HG02884 (cell line): ENCODE results near the gene CLIP2.
"Not testable (repeated sequence)": the region's sequence is repeated elsewhere in the genome, so short reads cannot be mapped to it uniquely, and the experiment has no call there.

Experiments used
- ATAC-seq: cut with Tn5 transposase; IDR thresholded peaks from one replicate; pipeline ENCODE4 v1.9.1; 2021; ENCODE audit warnings: mild to moderate bottlenecking, moderate library complexity; ENCODE audit not compliant: unreplicated experiment

CLIP2 gene

DNA sequence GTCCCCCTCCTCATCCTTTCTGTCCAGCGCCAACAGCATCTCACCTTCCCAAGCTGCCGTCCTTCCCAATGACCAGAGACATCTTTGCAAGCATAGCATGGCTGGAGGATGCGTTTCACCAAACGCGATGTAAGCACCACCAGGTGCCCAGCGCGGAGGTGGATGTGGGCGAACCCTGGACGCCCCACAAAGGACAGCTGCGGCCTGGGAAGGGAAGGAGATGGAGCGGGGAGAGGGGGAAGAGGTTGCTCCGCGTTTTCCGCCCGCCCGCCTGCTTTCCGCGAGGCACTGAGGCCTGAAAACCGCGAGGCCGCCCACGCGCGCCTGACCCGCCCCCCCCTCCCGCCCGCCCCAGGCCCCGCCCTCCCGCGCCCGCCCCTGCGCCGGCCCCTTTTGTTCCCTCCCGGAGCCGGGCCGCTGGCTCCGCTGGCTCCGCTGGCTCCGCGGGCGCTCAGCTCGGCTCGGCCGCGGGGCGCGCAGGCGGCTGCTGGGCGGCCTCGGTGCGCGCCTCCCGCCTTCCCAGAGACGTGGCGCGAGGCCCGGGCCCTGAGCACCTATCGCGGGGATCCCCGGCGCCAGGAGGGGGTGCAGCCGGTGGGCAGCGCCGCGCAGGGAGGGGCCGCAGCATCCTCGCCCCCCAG lies at the start of gene CLIP2:
TSS of gene CLIP2 (plus strand) at position 390 of the 641 bp plus-strand sequence. CDS start 28,140 bp downstream, outside the sequence.
- ATAC-seq, result no peak

DNA sequence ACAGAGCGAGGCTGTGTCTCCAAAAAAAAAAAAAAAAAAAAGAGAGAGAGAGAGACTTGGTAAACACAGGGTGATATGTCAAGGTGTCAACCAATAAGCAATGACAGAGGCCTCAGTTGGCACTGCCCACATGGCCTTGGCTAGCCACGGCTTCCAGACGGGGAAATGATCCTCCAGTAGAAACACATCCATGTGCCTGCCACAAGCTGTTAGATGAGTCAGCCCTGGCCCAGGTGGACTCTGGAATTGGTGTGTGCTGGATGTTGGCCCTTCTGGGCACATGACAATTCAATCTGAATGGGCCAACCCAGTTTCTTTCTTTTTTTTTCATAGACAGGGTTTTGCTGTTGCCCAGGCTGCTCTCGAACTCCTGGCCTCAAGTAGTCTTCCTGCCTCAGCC lies 48.7 kb upstream of the CLIP2 start:
- no peak for ATAC-seq

DNA sequence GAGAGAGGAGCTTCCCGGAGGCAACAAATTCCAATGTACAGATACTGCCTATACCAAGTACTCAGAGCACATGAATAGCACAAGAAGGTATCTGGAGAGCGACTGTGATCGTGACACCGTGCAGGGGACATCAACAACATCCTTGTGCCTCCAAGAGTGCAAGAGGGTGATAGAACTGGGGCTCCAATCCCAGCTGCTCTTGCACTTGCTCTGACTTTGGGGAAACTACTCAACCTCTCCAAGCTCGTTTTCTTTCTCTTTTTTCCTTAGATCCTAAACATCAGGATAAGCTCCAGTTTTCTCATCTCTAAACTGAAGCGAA lies 47.1 kb upstream of the CLIP2 start:
- ATAC-seq, result no peak

DNA sequence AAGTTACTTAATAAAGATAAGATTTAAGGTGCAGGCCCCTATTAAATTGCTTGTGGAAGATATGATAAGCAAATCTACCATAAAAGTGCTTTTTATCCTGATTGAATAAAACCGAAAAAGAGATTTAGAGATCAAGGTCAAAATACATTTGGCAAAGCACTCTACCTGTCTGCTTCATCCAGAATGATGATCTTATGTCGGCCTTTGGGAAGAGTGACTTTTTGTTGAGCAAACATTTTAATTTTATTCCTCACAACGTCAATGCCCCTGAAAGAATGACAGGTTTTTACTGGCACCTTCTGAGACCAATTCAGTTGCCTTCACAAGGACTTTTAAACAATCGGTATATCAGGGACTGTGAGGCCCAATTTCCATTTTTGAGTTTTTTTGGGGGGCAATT lies 42.7 kb upstream of the CLIP2 start:
- ATAC-seq, result no peak

DNA sequence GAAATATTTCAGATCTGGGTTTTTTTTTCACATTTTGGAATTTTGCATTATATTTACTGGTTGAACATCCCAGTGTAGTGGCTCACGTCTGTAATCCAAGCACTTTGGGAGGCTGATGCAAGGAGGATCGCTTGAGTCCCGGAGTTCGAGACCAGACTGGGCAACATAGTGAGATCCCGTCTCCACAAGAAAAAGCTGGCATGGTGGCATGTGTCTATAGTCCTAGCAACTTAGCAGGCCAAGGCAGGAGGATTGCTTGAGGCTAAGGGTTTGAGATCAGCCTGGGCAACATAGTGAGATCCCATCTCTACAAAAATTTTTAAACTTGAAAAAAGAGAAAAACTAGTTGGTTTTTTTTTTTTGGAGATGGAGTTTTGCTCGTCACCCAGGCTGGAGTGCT lies 41.1 kb upstream of the CLIP2 start:
- no peak for ATAC-seq

DNA sequence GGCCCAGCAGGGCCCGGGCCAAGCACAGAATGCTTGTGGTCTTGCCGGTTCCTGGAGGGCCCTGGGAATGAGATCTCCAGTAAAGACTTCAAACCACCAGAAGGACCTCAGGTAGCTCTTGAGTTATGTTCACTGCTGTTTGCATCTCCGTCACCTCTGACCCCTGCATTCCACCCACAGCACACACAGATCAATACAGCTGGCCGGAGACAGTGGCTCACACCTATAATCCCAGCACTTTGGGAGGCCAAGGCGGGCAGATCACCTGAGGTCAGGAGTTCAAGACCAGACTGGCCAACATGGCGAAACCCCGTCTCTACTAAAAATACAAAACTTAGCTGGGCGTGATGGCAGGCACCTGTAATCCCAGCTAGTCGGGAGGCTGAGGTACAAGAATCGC lies 40.1 kb upstream of the CLIP2 start:
- ATAC-seq, result not testable (repeated sequence)

DNA sequence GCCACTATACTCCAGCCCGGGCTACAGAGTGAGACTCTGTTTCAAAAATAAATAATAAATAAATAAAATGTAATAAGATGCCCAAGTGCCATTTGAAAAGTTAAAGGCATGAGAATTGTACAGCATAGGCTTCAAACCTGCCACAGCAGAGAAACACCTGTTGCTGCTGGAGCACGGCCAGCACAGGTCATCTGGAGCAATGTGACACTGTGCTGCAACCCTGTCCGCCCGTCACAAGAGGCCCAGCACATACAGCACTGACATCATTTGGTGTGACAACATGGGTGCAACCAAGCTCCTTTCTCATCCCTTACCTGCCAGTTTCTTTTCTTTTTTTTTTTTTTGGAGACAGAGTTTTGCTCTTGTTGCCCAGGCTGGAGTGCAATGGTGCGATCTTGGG lies 36.3 kb upstream of the CLIP2 start:
- no peak for ATAC-seq

DNA sequence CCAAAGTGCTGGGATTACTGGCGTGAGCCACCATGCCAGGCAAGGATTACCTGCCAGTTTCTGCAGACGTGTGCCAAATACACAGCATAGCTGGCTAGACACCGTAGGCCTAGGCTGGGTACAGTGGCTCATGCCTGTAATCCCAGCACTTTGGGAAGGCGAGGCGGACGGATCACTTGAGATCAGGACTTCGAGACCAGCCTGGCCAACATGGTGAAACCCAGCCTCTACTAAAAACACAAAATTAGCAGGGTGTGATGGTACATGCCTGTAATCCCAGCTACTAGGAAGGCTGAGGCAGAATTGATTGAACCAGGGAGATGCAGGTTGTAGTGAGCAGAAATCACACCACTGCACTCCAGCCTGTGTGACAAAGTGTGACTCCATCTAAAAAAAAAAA lies 35.9 kb upstream of the CLIP2 start:
- ATAC-seq, result no peak

DNA sequence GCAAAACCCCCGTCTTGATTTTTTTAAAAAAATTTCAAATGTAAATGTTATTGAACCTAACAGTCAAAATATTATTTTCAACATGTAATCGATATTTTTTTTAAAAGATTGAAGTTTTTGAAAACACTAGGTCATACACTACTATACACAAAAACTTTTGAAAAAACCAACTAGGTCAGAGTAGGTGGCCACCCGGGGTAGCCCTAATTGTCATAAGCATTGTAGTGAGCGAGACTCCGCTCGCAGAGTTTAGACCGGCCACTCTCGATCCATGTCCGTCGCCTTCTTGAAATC lies 35.4 kb upstream of the CLIP2 start:
- ATAC-seq, result no peak

DNA sequence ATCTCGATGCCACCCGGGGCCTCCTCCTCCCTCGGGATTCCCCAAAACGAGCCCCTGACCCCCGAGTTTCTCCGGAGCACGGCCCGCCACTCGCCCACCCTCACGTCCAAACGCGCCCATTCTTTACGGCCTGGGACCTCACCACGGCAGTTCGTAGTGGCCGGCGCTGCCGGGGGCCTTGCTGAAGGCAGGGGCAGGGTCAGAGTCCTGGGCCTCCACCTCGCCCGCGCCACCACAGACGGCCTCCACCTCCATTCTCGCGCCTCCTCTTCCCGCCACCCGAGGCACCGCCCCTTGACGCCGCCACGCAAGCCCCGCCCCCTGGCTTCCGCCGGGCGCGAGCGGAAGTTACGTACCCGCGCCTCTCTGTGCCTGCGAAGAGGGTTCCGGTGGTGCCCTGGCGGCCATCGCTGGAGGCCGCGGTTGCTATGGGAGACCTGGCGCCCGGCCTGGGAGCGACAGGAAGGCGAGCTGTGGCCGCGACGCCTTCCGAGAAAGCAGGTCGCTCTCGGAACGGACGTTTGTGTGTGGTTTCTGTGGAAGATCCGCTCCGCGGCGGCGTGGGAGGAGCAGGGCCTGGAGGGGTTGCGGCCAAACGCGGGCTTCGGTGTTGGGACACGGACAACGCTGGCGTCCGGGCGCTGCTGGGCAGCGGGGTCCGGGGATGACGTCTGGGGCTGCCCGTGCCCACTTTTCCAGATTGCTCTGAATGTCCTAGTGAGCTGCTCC lies 34.9 kb upstream of the CLIP2 start, which contains the start of gene RFC2:
TSS of gene RFC2 (minus strand) at position 271 of the 729 bp plus-strand sequence. CDS start at position 255, 16 bp downstream.
- peak; percentile 88 for ATAC-seq

DNA sequence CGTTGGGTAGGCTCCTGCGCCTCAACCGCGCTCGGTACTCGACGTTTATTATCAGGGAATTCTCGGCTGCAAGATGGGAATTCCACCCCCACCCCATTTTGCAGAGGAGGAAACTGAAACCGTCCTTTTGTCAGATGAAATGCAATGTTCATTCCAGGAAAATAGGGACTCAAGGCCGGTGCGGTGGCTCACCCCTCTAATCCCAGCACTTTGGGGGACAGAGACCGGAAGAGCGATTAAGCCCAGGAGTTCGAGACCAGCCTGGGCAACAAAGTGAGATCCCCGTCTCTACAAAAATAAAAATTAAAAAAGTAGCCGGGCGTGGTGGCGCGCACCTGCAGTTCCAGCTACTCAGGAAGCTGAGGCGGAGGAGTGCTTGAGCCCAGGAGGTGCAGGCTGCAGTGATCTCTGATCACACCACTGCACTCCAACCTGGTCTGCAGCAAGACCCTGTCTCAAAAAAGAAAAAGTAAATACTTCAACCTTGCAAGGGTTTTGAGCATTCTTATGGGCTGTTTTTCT lies 34.3 kb upstream of the CLIP2 start:
- no peak for ATAC-seq

DNA sequence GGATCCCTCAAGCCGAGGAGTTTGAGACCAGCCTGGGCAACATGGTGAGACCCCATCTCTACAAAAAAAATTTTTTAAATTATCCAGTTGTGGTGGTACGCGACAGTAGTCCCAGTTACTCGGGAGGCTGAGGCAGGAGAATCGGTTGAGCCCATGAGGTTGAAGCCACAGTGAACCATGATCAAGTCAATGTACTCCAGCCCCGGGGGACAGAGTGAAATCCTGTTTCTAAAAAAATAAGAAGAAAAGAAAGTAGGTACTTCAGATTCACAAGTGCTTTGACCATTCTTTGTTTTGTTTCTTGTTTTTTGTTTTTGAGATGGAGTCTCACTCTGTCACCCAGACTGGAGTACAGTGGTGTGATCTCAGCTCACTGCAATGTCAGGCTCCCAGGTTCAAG lies 33.7 kb upstream of the CLIP2 start:
- not testable (repeated sequence) for ATAC-seq

DNA sequence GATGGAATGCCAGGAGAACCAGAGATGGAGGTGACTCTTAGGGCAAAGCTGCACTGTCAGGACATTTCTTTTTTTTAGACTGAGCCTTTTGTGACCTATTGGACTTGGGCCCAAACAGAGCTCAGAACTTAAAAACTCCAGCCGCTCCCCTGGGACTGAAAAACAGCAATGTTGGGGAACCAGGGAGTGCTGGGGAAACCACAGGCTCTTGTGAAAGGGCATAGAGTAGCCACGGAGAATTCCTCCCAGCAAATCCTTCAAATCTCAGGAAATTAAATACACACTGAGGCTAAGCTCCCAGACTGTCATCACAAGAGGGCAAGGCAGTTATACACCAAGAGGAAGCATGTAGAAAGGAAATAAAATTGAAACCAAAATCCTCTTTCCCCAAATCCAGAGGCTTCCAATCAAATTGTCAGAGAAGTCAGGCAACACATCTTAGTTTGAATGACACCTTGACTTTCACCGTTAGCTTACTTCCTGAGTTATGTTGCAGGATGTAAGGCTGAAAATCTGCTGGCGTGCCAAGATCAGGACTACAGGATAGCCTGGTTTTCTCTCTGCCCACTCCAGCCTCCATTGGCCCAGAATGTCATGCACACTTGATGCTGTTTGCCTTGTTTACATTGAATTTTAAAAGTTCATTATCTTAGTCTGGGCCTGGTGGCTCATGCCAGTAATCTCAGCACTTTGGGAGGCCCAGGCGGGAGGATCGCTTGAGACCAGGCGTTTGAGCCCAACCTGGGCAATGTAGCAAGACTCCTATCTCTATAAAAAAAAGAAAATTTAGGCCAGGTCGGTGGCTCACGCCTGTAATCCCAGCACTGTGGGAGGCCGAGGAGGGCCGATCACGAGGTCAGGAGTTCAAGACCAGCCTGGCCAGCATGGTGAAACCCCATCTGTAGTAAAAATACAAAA lies 32.5 kb upstream of the CLIP2 start:
- no peak for ATAC-seq

DNA sequence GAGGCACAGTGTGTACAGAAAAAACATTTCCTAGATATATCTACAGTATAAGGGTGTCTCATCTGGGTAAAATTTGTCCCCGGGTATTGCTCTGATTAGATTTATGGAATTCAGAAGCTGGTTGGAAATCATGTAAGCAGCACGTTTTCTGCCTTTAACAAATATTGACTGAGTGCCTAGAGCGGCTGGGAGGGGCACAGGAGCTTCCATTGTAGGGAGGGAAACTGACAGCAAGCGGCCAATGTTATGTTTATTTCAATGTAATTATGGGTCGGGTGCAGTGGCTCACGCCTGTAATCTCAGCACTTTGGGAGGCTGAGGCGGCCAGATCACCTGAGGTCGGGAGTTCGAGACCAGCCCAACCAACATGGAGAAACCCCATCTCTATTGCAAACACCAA lies 30.6 kb upstream of the CLIP2 start:
- ATAC-seq, result no peak

DNA sequence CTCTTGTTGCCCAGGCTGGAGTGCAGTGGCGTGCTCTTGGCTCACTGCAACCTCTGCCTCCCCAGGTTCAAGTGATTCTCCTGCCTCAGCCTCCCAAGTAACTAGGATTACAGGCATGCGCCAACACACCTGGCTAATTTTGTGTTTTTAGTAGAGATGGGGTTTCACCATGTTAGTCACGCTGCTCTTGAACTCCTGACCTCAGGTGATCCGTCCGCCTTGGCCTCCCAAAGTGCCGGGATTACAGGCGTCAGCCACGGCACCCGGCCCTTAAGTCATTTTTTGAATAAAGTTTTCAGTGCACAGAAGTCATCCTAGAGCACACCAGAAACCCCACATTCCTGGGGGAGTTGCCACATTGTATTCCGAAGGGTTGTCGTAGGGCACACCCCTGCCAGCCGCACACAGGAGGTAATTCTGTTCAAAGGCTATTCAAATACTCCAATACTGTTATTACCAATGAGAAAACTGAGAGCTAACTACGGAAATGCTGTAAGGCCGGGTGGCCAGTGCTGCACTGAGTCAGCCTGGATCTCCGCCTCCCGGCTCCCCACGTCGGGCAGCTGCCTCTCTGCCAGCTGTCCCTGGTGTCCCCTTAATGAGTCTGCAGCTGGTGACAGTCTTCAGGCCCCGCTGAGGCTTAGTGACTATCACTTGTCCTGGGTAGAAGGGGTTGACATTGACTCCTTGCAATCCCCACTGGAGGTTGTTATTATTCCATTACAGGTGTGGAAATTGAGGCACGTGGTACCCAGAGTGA lies 26.4 kb upstream of the CLIP2 start:
- no peak for ATAC-seq

DNA sequence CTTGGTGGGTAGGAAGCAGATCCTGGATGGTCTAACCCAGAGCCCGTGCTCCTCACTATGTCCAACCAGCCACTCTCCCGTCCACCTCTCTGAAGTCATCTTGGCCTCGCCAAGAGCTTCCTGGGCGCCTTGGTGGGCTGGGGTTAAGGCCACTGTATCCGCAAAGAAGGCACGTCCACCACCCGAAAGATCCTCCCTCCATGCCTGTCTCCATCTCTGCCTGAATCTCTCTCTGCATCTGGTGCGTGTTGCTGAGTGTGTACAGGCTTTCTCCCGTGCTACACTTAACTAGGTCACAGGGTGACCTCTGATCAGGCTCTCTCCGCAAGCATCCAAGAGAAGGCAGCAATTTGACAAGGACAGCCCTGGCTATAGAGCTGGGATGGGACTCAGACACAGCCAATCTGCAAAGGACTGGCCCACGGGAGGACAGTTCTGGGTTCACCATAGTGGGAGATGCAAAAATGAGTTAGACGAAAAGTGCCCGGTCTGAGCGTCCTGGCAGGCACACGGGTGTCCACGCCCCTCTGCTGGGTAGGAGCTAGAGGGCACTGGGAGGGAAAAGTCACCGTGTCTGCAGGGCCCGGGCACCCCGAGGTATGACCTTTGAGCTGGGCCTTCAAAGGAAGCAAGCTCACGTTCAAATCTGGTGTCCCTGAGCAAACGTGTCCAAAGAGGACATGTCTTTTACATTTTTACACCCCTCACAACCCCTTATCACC lies 25.6 kb upstream of the CLIP2 start:
- ATAC-seq, result no peak

DNA sequence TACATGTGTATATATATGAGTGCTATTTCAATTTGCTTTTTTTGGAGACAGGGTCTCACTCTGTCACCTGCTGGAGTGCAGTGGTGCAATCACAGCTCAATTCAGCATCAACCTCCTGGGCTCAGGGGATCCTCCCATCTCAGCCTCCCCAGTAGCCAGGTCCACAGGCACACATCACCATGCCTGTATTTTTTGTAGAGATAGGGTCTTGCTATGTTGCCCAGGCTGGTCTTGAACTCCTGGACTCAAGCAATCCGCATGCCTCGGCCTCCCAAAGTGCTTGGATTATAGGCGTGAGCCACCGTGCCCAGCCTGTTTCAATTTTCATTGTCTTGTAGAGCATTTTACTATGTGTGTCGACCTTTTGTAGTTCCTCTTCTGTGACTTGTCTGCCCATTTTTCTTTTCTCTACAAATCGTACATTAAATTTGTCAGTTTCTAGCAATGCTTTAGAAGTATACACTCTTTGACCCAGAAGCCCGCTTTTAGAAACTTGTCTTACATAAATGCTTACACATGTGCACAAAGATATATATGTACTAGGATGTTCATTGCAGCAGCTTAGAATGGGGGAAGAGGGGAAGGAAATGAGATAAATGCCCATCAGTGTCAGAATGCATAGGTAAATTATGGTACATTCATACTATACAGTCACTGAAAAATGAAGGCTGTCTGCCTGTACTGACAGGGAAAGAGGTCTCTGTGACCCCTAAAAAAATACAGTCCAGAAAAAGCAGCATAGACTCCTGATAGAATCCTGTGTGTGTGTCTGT lies 22.8 kb upstream of the CLIP2 start:
- no peak for ATAC-seq

DNA sequence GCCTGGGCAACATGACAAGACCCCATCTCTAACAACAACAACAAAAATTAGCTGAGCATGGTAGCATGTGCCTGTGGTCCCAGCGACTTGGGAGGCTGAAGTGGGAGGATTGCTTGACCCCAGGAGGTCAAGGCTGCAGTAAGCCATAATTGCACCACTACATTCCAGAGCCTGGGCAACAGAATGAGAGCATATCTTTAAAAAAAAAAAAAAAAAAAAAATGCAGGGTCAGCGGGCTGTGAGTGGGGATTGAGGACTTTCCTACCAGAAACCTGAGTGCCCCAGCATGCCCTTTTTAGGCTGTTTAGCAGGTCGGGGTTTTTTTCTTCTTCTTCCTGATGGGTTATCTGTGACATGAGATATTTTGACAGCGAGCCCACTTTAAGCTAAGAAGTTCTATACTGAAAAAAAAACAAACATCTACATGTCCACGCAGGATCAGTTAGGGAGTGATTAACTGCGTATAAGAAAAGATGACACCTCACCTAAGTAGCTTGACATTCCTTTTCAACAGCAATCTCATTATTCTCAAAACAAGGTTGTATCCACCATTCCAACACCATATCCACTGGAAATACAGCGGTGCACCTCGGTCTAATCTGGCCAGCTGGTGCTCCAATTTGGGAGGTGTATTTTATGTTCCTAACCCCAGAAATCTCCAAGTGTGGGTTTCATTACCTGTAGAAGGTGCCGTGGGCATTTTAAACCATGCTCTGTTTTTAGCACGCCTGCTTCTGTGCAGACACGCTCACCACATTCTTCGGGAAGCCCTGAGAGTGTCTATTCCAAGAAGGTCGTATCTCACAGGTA lies 21.2 kb upstream of the CLIP2 start:
- no peak for ATAC-seq
